GM12801 (cell line): ENCODE results near the gene C3orf80.

Experiments
- CTCF ChIP-seq: IDR thresholded peaks from one replicate; pipeline ENCODE4 v1.5.1; 2011; ENCODE audit warnings: control low read depth; ENCODE audit not compliant: insufficient read length; ENCODE audit errors: extremely low read depth

The C3orf80 gene

GRCh38 chr3:160187288-160187687 is 37.9 kb upstream of the C3orf80 start:
- no peak for TF ChIP-seq CTCF

GRCh38 chr3:160192310-160193029 is 32.8 kb upstream of the C3orf80 start:
- TF ChIP-seq CTCF, result no peak

- no peak for TF ChIP-seq CTCF
These were observed 31.5 kb upstream of the C3orf80 start for GRCh38 chr3:160193644-160194192.

- TF ChIP-seq CTCF, result no peak
These were observed 30.8 kb upstream of the C3orf80 start for GRCh38 chr3:160194438-160194837.

GRCh38 chr3:160195106-160195505 is 30.1 kb upstream of the C3orf80 start:
- TF ChIP-seq CTCF, result no peak

GRCh38 chr3:160196511-160197104 is 28.6 kb upstream of the C3orf80 start:
- no peak for TF ChIP-seq CTCF

GRCh38 chr3:160199108-160199507 is 26.1 kb upstream of the C3orf80 start:
- TF ChIP-seq CTCF, result no peak
